SK-N-SH treated with all-trans-retinoic acid at 6 μM for 48 hours (cell line): ENCODE results near the gene PLEKHM3.

Source experiments
- ATAC-seq: fragments of 200-7000 bp; cut with Tn5 transposase; 3 replicates; pipeline ENCODE4 v1.9.1; 2020; ENCODE audit warnings: mild to moderate bottlenecking, moderate library complexity
- BACH2 ChIP-seq: fragments of 250-450 bp; sonication (Bioruptor Pico); IDR thresholded peaks from 2 replicates; pipeline ENCODE4 v1.9.0; 2021; ENCODE audit warnings: mild to moderate bottlenecking, borderline replicate concordance
- CSDC2 ChIP-seq: fragments of 250-450 bp; sonication (Bioruptor Pico); IDR thresholded peaks from 2 replicates; pipeline ENCODE4 v1.5.0; 2020; ENCODE audit warnings: mild to moderate bottlenecking, moderate library complexity
- ESRRG ChIP-seq: fragments of 250-450 bp; sonication (Bioruptor Pico); IDR thresholded peaks from 2 replicates; pipeline ENCODE4 v1.6.1; 2021; ENCODE audit warnings: mild to moderate bottlenecking
- GLIS3 ChIP-seq: fragments of 250-450 bp; sonication (Bioruptor Pico); IDR thresholded peaks from 2 replicates; pipeline ENCODE4 v1.5.0; 2020; ENCODE audit warnings: mild to moderate bottlenecking, moderate library complexity
- ISL1 ChIP-seq: fragments of 250-450 bp; sonication (Bioruptor Pico); IDR thresholded peaks from 2 replicates; pipeline ENCODE4 v2.1.2; 2022; ENCODE audit warnings: mild to moderate bottlenecking, moderate library complexity
- PPARA ChIP-seq: fragments of 250-450 bp; sonication (Bioruptor Pico); IDR thresholded peaks from 2 replicates; pipeline ENCODE4 v1.5.0; 2020; ENCODE audit warnings: mild to moderate bottlenecking, borderline replicate concordance
- RARB ChIP-seq: fragments of 250-450 bp; sonication (Bioruptor Pico); IDR thresholded peaks from 2 replicates; pipeline ENCODE4 v1.8.0; 2021; ENCODE audit warnings: mild to moderate bottlenecking, moderate library complexity
- SNAI2 ChIP-seq: fragments of 250-450 bp; sonication (Bioruptor Pico); IDR thresholded peaks from 2 replicates; pipeline ENCODE4 v1.5.0; 2020; ENCODE audit warnings: mild to moderate bottlenecking, moderate library complexity
- TCF4 ChIP-seq: fragments of 250-450 bp; sonication (Bioruptor Pico); IDR thresholded peaks from 2 replicates; pipeline ENCODE4 v1.8.0; 2021; ENCODE audit warnings: mild to moderate bottlenecking, moderate library complexity, borderline replicate concordance
- TOX ChIP-seq: fragments of 250-450 bp; sonication (Bioruptor Pico); IDR thresholded peaks from 2 replicates; pipeline ENCODE4 v1.8.0; 2021; ENCODE audit warnings: mild to moderate bottlenecking, moderate library complexity, borderline replicate concordance
- ZC3H10 ChIP-seq: fragments of 250-450 bp; sonication (Bioruptor Pico); IDR thresholded peaks from 2 replicates; pipeline ENCODE4 v1.5.1; 2021; ENCODE audit warnings: mild to moderate bottlenecking, moderate library complexity
- ZFP3 ChIP-seq: fragments of 250-450 bp; sonication (Bioruptor Pico); IDR thresholded peaks from 2 replicates; pipeline ENCODE4 v1.5.0; 2020; ENCODE audit warnings: mild to moderate bottlenecking, moderate library complexity
- ZFP30 ChIP-seq: fragments of 450-650 bp; formaldehyde crosslinking; IDR thresholded peaks from 2 replicates; pipeline ENCODE4 v1.5.0; 2022; ENCODE audit warnings: mild to moderate bottlenecking, moderate library complexity
- ZNF565 ChIP-seq: fragments of 450-650 bp; formaldehyde crosslinking; conservative IDR thresholded peaks from 2 replicates; pipeline ENCODE4 v1.5.0; 2020; ENCODE audit warnings: low read depth, mild to moderate bottlenecking, moderate library complexity
- ZNF70 ChIP-seq: fragments of 450-650 bp; formaldehyde crosslinking; IDR thresholded peaks from 2 replicates; pipeline ENCODE4 v1.5.0; 2020; ENCODE audit warnings: mild to moderate bottlenecking, moderate library complexity
- ZNF8 ChIP-seq: fragments of 450-650 bp; formaldehyde crosslinking; IDR thresholded peaks from 2 replicates; pipeline ENCODE4 v1.5.0; 2020; ENCODE audit warnings: mild to moderate bottlenecking, moderate library complexity
- TF ChIP-seq, protein P1 (sequence below): fragments of 250-450 bp; sonication (Bioruptor Pico); IDR thresholded peaks from 2 replicates; pipeline ENCODE4 v1.5.1; 2020; ENCODE audit warnings: low read depth, mild to moderate bottlenecking, moderate library complexity
- TF ChIP-seq, protein P2 (sequence below): fragments of 250-450 bp; sonication (Bioruptor Pico); IDR thresholded peaks from 2 replicates; pipeline ENCODE4 v1.5.0; 2020; ENCODE audit warnings: mild to moderate bottlenecking, moderate library complexity
- TF ChIP-seq, protein P3 (sequence below): fragments of 250-450 bp; sonication (Bioruptor Pico); IDR thresholded peaks from 2 replicates; pipeline ENCODE4 v1.8.0; 2021; ENCODE audit warnings: low read depth, mild to moderate bottlenecking, moderate library complexity, borderline replicate concordance
- TF ChIP-seq, protein P4 (sequence below): fragments of 250-450 bp; sonication (Bioruptor Pico); IDR thresholded peaks from 2 replicates; pipeline ENCODE4 v1.8.0; 2020; ENCODE audit warnings: mild to moderate bottlenecking, moderate library complexity, borderline replicate concordance

Gene PLEKHM3

DNA sequence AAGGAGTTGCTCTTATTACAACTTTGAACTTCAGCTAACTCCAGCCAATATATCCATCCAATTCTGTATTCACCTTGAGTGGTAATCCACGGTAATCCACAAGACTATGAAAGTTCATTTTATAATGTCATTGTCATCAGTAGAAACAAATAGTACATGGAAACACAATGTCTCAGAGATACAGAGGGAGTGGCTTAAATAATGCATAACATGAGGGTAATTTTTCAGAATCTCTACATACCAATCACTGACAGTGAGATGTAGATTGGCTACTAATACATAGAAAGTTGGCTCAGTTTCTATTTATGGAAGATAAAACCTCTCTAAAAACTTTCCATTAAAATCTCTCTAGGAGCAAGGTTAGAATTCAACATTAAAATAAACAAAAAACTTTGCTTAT is 93.2 kb downstream of the PLEKHM3 start:
- no peak for ATAC-seq
- TF ChIP-seq, protein P1, sequence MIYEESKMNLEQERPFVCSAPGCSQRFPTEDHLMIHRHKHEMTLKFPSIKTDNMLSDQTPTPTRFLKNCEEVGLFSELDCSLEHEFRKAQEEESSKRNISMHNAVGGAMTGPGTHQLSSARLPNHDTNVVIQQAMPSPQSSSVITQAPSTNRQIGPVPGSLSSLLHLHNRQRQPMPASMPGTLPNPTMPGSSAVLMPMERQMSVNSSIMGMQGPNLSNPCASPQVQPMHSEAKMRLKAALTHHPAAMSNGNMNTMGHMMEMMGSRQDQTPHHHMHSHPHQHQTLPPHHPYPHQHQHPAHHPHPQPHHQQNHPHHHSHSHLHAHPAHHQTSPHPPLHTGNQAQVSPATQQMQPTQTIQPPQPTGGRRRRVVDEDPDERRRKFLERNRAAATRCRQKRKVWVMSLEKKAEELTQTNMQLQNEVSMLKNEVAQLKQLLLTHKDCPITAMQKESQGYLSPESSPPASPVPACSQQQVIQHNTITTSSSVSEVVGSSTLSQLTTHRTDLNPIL (CRISPR knock-in tag): no peak
- TF ChIP-seq ZNF565: no peak
- no peak for TF ChIP-seq CSDC2

DNA sequence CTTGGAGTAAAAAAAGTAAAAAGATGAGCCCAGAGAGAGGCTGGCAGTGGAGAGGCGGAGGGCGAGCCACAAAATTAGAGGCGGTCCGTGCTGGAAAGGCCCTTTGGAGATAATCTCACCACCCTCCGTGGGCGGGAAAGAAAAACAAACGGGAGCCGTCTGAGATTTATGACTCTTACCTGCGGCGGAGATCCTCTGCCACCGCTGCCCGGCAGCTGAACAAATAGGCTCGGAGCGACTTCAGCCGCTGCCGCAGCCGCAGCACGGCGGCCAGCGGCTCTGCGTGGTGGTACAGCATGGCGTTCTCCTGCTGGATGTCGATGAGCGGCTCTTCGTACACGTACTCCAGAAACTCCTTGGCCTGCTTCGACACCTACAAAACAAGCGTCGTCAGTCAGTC is 94.6 kb downstream of the PLEKHM3 start:
- ATAC-seq: no peak
- TF ChIP-seq ZNF8 (CRISPR knock-in tag) (no peak), BACH2 (CRISPR knock-in tag) (no peak), ESRRG (CRISPR knock-in tag) (no peak)
- TF ChIP-seq, all 23 proteins: peak for 0

DNA sequence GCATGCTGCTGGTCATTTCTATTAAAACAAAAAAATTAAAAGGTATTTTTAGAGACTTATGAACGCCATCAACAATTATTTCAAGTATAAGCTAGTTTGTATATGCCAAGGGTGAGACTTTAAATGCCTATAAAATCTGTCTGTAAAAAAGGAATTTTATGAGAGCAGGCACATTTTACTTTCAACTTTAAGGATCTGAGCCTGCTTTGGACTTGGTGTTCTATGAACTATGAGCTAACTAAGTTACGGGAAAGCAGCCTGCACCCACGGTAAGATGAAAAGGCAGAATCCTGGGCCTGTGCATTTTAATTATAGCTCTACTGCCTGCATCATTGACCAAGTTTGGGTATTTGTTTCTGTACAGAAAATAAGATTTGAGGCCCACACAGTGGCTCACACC is 95.4 kb downstream of the PLEKHM3 start:
- no peak for TF ChIP-seq RARB
- no peak for TF ChIP-seq SNAI2
- no peak for ATAC-seq

DNA sequence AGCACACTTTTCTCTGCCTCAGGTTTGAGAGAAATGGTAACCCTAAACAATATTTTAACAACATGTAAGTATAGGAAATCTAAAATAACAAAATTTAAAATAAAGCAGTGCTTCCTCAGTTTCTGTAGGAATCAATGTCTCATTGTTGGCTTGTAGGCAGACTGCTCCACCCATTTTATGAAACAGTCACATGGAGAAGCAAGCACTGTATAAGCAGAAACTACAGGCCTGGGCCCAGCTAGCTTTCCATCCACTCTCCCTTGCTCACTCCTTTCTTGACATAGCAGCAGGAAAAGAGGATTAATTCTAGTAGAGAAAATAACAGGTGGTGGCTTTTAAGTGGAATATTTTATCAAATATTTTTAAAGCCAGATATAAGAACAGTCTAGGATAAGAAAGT is 97.2 kb downstream of the PLEKHM3 start:
- TF ChIP-seq GLIS3 (CRISPR knock-in tag): no peak
- TF ChIP-seq TCF4 (CRISPR knock-in tag): no peak
- TF ChIP-seq ISL1 (CRISPR knock-in tag): no peak
- no peak for TF ChIP-seq RARB
- TF ChIP-seq, protein P2, sequence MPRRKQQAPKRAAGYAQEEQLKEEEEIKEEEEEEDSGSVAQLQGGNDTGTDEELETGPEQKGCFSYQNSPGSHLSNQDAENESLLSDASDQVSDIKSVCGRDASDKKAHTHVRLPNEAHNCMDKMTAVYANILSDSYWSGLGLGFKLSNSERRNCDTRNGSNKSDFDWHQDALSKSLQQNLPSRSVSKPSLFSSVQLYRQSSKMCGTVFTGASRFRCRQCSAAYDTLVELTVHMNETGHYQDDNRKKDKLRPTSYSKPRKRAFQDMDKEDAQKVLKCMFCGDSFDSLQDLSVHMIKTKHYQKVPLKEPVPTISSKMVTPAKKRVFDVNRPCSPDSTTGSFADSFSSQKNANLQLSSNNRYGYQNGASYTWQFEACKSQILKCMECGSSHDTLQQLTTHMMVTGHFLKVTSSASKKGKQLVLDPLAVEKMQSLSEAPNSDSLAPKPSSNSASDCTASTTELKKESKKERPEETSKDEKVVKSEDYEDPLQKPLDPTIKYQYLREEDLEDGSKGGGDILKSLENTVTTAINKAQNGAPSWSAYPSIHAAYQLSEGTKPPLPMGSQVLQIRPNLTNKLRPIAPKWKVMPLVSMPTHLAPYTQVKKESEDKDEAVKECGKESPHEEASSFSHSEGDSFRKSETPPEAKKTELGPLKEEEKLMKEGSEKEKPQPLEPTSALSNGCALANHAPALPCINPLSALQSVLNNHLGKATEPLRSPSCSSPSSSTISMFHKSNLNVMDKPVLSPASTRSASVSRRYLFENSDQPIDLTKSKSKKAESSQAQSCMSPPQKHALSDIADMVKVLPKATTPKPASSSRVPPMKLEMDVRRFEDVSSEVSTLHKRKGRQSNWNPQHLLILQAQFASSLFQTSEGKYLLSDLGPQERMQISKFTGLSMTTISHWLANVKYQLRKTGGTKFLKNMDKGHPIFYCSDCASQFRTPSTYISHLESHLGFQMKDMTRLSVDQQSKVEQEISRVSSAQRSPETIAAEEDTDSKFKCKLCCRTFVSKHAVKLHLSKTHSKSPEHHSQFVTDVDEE (CRISPR knock-in tag): no peak
- TF ChIP-seq BACH2 (CRISPR knock-in tag): no peak
- no peak for TF ChIP-seq PPARA (CRISPR knock-in tag)
- TF ChIP-seq, protein P3, sequence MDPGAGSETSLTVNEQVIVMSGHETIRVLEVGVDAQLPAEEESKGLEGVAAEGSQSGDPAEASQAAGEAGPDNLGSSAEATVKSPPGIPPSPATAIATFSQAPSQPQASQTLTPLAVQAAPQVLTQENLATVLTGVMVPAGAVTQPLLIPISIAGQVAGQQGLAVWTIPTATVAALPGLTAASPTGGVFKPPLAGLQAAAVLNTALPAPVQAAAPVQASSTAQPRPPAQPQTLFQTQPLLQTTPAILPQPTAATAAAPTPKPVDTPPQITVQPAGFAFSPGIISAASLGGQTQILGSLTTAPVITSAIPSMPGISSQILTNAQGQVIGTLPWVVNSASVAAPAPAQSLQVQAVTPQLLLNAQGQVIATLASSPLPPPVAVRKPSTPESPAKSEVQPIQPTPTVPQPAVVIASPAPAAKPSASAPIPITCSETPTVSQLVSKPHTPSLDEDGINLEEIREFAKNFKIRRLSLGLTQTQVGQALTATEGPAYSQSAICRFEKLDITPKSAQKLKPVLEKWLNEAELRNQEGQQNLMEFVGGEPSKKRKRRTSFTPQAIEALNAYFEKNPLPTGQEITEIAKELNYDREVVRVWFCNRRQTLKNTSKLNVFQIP (CRISPR knock-in tag): no peak
- TF ChIP-seq, protein P1 (CRISPR knock-in tag): no peak
- no peak for TF ChIP-seq ZNF70 (CRISPR knock-in tag)
- TF ChIP-seq, all 23 proteins: peak for 0
- no peak for ATAC-seq

DNA sequence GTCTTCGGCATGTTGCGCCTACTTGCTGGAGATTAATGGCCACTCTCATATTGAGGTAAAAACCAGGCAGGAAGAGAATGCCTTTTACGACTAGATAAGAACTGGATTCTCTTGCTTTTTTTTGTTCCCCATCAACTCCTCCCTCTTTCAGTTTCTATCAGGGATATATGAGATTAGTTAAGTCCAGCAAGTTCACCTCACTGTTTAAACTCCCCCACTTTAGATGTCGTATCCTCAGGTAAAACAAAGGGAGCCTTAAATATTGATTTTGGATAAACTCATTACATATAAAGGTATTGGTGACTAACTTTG is 98.4 kb downstream of the PLEKHM3 start:
- no peak for ATAC-seq
- TF ChIP-seq ZNF8 (CRISPR knock-in tag) (no peak), TCF4 (CRISPR knock-in tag) (no peak), ZFP30 (no peak), ZFP3 (no peak), ZC3H10 (CRISPR knock-in tag) (no peak), SNAI2 (no peak), TOX (CRISPR knock-in tag) (no peak), ISL1 (CRISPR knock-in tag) (no peak)
- TF ChIP-seq, protein P3 (CRISPR knock-in tag): no peak
- TF ChIP-seq, protein P4, sequence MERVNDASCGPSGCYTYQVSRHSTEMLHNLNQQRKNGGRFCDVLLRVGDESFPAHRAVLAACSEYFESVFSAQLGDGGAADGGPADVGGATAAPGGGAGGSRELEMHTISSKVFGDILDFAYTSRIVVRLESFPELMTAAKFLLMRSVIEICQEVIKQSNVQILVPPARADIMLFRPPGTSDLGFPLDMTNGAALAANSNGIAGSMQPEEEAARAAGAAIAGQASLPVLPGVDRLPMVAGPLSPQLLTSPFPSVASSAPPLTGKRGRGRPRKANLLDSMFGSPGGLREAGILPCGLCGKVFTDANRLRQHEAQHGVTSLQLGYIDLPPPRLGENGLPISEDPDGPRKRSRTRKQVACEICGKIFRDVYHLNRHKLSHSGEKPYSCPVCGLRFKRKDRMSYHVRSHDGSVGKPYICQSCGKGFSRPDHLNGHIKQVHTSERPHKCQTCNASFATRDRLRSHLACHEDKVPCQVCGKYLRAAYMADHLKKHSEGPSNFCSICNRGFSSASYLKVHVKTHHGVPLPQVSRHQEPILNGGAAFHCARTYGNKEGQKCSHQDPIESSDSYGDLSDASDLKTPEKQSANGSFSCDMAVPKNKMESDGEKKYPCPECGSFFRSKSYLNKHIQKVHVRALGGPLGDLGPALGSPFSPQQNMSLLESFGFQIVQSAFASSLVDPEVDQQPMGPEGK (CRISPR knock-in tag): no peak
- TF ChIP-seq, protein P2 (CRISPR knock-in tag): no peak
